ENCODE data around the gene CDK6.

DNA sequence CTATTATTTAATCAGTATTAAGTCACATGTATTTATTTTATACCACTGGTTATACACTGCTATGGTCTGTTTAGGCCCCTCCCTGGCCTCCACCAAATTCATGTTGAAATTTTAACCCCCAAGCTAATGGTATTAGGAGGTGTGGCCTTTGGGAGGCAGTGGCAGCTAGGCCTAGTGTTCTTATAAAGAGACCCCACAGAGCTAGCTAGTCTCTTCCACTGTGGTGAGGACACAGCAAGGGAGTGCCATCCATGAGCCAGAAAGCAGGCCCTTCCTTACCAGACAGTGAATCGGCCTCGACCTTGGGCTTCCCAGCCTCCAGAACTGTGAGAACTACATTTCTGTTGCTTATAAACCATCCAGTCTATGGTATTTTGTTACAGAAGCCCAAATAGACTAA lies 279.1 kb downstream of the CDK6 start:
- TF ChIP-seq ZBTB8A (IDR thresholded peaks at IDR 0.05; ENCODE audit: partially characterized antibody) (no peak), STAT5A (IDR thresholded peaks at IDR 0.05; ENCODE audit: borderline replicate concordance, low read length) (no peak), SRF (CRISPR knock-in tag; IDR thresholded peaks at IDR 0.05) (no peak), CBX2 (IDR thresholded peaks at IDR 0.05; ENCODE audit: insufficient read depth, low read length, poor library complexity, severe bottlenecking) (no peak), MAZ (CRISPR knock-in tag; conservative IDR thresholded peaks at IDR 0.05 in 1 of 2, IDR thresholded peaks at IDR 0.05 in 1 of 2) (no peak), RFX5 (IDR thresholded peaks at IDR 0.05; ENCODE audit: low read depth, low read length) (no peak)
- TF ChIP-seq, protein P1, sequence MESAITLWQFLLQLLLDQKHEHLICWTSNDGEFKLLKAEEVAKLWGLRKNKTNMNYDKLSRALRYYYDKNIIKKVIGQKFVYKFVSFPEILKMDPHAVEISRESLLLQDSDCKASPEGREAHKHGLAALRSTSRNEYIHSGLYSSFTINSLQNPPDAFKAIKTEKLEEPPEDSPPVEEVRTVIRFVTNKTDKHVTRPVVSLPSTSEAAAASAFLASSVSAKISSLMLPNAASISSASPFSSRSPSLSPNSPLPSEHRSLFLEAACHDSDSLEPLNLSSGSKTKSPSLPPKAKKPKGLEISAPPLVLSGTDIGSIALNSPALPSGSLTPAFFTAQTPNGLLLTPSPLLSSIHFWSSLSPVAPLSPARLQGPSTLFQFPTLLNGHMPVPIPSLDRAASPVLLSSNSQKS (CRISPR knock-in tag; IDR thresholded peaks at IDR 0.05): no peak
- TF ChIP-seq, protein P2, sequence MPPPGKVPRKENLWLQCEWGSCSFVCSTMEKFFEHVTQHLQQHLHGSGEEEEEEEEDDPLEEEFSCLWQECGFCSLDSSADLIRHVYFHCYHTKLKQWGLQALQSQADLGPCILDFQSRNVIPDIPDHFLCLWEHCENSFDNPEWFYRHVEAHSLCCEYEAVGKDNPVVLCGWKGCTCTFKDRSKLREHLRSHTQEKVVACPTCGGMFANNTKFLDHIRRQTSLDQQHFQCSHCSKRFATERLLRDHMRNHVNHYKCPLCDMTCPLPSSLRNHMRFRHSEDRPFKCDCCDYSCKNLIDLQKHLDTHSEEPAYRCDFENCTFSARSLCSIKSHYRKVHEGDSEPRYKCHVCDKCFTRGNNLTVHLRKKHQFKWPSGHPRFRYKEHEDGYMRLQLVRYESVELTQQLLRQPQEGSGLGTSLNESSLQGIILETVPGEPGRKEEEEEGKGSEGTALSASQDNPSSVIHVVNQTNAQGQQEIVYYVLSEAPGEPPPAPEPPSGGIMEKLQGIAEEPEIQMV (tag; conservative IDR thresholded peaks at IDR 0.05; ENCODE audit: low read depth): no peak
- TF ChIP-seq, protein P3, sequence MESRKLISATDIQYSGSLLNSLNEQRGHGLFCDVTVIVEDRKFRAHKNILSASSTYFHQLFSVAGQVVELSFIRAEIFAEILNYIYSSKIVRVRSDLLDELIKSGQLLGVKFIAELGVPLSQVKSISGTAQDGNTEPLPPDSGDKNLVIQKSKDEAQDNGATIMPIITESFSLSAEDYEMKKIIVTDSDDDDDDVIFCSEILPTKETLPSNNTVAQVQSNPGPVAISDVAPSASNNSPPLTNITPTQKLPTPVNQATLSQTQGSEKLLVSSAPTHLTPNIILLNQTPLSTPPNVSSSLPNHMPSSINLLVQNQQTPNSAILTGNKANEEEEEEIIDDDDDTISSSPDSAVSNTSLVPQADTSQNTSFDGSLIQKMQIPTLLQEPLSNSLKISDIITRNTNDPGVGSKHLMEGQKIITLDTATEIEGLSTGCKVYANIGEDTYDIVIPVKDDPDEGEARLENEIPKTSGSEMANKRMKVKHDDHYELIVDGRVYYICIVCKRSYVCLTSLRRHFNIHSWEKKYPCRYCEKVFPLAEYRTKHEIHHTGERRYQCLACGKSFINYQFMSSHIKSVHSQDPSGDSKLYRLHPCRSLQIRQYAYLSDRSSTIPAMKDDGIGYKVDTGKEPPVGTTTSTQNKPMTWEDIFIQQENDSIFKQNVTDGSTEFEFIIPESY (CRISPR knock-in tag; IDR thresholded peaks at IDR 0.05): no peak
- TF ChIP-seq, protein P4, sequence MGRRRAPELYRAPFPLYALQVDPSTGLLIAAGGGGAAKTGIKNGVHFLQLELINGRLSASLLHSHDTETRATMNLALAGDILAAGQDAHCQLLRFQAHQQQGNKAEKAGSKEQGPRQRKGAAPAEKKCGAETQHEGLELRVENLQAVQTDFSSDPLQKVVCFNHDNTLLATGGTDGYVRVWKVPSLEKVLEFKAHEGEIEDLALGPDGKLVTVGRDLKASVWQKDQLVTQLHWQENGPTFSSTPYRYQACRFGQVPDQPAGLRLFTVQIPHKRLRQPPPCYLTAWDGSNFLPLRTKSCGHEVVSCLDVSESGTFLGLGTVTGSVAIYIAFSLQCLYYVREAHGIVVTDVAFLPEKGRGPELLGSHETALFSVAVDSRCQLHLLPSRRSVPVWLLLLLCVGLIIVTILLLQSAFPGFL (CRISPR knock-in tag; IDR thresholded peaks at IDR 0.05): no peak
- TF ChIP-seq, protein P5, sequence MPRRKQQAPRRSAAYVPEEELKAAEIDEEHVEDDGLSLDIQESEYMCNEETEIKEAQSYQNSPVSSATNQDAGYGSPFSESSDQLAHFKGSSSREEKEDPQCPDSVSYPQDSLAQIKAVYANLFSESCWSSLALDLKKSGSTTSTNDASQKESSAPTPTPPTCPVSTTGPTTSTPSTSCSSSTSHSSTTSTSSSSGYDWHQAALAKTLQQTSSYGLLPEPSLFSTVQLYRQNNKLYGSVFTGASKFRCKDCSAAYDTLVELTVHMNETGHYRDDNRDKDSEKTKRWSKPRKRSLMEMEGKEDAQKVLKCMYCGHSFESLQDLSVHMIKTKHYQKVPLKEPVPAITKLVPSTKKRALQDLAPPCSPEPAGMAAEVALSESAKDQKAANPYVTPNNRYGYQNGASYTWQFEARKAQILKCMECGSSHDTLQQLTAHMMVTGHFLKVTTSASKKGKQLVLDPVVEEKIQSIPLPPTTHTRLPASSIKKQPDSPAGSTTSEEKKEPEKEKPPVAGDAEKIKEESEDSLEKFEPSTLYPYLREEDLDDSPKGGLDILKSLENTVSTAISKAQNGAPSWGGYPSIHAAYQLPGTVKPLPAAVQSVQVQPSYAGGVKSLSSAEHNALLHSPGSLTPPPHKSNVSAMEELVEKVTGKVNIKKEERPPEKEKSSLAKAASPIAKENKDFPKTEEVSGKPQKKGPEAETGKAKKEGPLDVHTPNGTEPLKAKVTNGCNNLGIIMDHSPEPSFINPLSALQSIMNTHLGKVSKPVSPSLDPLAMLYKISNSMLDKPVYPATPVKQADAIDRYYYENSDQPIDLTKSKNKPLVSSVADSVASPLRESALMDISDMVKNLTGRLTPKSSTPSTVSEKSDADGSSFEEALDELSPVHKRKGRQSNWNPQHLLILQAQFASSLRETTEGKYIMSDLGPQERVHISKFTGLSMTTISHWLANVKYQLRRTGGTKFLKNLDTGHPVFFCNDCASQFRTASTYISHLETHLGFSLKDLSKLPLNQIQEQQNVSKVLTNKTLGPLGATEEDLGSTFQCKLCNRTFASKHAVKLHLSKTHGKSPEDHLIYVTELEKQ (CRISPR knock-in tag; IDR thresholded peaks at IDR 0.05): no peak

All from K562 (cell line).